Limb (tissue), 2 donors: ENCODE data around the gene CTU2.

Source experiments
- DNase-seq, 2 donors: peaks; one replicate each; pipeline ENCODE4 v3.0.0-alpha.2; 2016; ENCODE audit errors: extremely low spot score in 2 of 2

The CTU2 gene

DNA sequence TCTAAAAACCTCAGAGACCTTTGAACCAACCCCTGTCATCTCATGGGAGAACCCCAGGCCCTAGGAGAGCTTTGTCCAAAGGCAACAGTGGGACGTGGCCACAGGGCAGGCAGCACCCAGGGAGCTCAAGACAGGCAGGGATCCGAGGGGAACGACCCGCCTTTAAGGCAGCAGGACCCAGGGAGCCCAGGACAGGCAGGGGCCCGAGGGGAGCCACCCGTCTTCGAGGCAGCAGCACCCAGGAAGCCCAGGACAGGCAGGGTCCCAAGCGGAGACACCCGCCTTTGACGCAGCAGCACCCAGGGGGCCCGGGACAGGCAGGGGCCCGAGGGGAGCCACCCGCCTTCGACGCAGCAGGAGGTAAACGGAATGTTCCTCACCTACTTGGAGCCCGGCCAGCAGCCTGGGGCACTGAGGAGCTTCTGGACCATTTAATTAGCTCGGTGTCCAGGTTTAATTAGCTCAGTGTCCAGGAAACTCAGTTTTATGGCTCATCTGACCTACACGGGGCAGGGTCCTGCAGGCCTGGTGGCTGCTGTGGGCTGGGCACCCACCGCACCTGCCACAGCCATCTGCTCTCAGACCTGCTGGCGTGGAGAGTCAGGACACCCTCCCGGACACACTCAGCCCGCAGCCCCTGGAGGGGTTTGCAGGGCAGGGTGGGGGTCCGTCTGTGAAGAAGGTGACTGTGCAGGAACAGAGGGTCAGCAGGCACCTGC is 54.3 kb downstream of the CTU2 start:
- no peak for DNase-seq

DNA sequence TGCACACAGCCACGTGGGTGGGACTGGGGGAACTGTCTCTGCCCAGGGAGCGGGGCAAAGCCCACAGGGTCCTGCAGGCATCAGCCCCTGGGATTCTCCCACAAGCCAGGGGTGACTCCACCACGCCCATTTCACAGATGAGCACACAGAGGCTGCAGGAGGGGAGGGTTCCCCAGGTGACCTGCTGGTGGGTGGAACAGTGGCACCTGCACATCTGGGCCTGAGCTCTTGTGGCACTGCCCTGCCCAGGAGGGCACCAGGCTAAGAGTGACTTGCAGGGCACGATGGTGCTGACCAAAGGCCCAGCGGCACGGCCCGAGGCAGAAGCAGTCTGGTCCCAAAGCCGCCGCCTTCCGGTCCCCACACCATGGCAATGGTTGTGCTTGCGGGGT is 54.8 kb downstream of the CTU2 start:
- DNase-seq = no peak

DNA sequence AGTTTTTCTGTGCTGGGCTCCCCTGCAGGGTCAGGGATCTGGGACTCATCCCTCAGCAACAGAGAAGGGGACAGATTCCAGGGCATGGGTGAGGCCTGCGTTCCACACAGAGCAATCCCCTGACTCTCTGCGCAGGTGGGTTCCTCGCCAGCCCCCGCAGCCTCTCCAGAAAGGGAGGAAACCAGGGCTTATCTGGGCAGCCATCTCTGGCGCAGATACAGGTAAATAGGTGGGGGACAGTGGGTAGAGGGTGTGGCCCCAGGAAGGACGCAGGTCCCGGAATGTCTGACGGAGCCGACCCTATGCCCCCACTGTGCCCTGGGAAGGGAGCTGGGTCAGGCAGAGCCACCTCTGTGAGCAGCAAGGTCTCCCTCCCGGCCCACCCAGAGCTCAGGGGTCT is 55.5 kb downstream of the CTU2 start:
- no peak for DNase-seq

- no peak for DNase-seq
Measured at GRCh38 chr16:88762258-88762870, 56.1 kb downstream of the CTU2 start.

DNA sequence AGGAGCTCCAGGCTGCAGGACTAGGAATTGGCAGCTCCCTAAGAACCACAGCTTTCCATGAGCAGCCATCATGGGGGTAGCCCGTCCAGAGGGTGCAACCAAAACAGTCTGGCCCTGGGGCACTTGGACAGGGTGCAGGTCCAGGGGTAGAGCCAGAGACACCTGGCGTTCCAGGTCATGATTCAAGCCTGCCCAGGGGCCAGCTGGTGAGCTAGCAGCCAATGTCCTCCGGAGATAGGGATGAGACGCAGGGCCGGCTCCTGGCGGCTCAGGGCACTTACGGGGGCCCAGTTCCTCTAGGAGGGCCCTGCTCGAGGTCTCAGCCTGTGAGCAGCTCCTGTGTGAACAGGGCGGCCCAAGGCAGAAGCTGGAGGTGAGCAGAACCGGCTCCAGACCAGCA is 56.6 kb downstream of the CTU2 start:
- no peak for DNase-seq

- DNase-seq = no peak
Measured at GRCh38 chr16:88763502-88764053, 57.3 kb downstream of the CTU2 start.

GRCh38 chr16:88764080-88764479 is 57.8 kb downstream of the CTU2 start:
- no peak for DNase-seq

GRCh38 chr16:88764913-88765349 is 58.6 kb downstream of the CTU2 start:
- no peak for DNase-seq
